Colon (tissue), 2 donors: Measurements from ENCODE around the gene PIK3CD.
"Not testable (repeated sequence)": the region's sequence is repeated elsewhere in the genome, so short reads cannot be mapped to it uniquely, and the experiment has no call there.

Source experiments
- FAIRE-seq: peaks from 2 replicates; lab custom pipeline; 2012; peaks lifted over from hg19 to GRCh38; lab: Jason Lieb, UNC
- donor health status: control.
- donor health status: control.

PIK3CD gene

GRCh38 chr1:9624081-9624480, 27.4 kb upstream of the PIK3CD start:
- no peak for FAIRE-seq

- not testable (repeated sequence) for FAIRE-seq
Observed at GRCh38 chr1:9625030-9625429, 26.5 kb upstream of the PIK3CD start.

- FAIRE-seq, result no peak
Observed at GRCh38 chr1:9626201-9626608, 25.3 kb upstream of the PIK3CD start.

- no peak for FAIRE-seq
Observed at GRCh38 chr1:9628541-9629444, 22.7 kb upstream of the PIK3CD start.

- FAIRE-seq, result no peak
Observed at GRCh38 chr1:9629445-9630201, 21.9 kb upstream of the PIK3CD start.

GRCh38 chr1:9630331-9631111, 21.0 kb upstream of the PIK3CD start:
- no peak for FAIRE-seq

GRCh38 chr1:9631613-9632012, 19.9 kb upstream of the PIK3CD start:
- no peak for FAIRE-seq

GRCh38 chr1:9633493-9633892, 18.0 kb upstream of the PIK3CD start:
- no peak for FAIRE-seq

- no peak for FAIRE-seq
Observed at GRCh38 chr1:9634582-9634981, 16.9 kb upstream of the PIK3CD start.

- no peak for FAIRE-seq
Observed at GRCh38 chr1:9639227-9639626, 12.3 kb upstream of the PIK3CD start.

- no peak for FAIRE-seq
Observed at GRCh38 chr1:9643351-9644256, 7.9 kb upstream of the PIK3CD start.

- FAIRE-seq, result no peak
Observed at GRCh38 chr1:9646037-9646436, 5.5 kb upstream of the PIK3CD start.

- no peak for FAIRE-seq
Observed at GRCh38 chr1:9648171-9648570, 3.4 kb upstream of the PIK3CD start.

- FAIRE-seq, result no peak
Observed at GRCh38 chr1:9649769-9650168, 1.8 kb upstream of the PIK3CD start.

GRCh38 chr1:9651220-9651564, 339 bp upstream of the PIK3CD start:
- FAIRE-seq, result no peak

- no peak for FAIRE-seq
Observed at GRCh38 chr1:9652379-9653209, 1.1 kb downstream of the PIK3CD start.

GRCh38 chr1:9653210-9653490, 1.6 kb downstream of the PIK3CD start:
- FAIRE-seq, result no peak

GRCh38 chr1:9653491-9654050, 2.0 kb downstream of the PIK3CD start:
- FAIRE-seq, result no peak

- no peak for FAIRE-seq
Observed at GRCh38 chr1:9654051-9654833, 2.7 kb downstream of the PIK3CD start.
